ENCODE results near the gene UQCRC2. TPM values are rescaled to one million over a fixed set of nuclear protein-coding genes. Genes with fewer than 3 reads are reported as not detected.

The UQCRC2 gene
- polyA plus RNA-seq, 1 of the 3 experiments (the other 2 are of a cell fraction): 155 TPM

DNA sequence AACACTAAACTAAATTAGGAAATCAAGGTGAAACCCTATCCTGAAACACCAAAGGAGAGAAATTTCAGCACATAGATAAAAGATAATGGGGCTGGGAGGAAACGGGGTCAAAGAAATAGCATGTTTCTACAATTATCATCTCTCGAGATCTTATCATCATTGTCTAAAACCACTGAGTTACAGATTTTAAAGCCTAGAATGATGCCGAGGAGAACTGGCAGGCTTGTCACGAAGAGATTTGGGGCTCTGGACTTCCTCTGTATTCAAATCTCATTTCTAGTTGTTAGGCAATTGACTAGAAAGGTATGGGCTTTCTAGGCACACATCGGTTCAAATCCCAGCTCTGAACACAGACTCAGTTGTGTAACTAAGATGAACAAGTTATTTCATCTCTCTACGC lies 38.5 kb downstream of the UQCRC2 start:
- Histone ChIP-seq H3K4me2 (no peak overlapping the region), H4K20me1 (ENCODE audit: insufficient read depth) (no peaks in the 10 kb centered on the region), H3K27me3 (ENCODE audit: insufficient read depth) (no peaks in the 10 kb centered on the region), H3K9me3 (no peaks in the 10 kb centered on the region), H3K9ac (no peak overlapping the region), H3K36me3 (replicated peaks in 1 of 2; ENCODE audit: control insufficient read depth in 1 of 2, insufficient read depth in 2 of 2, low read length in 1 of 2) (no peaks in the 10 kb centered on the region), H2AFZ (ENCODE audit: low read depth) (no peak overlapping the region), H3F3A (replicated peaks; ENCODE audit: insufficient read depth) (no peaks in the 10 kb centered on the region), H3K27ac (ENCODE audit: low read depth in 2 of 2, low read length in 1 of 2) (no peak overlapping the region), H3K4me3 (ENCODE audit: low read depth in 2 of 2, low read length in 1 of 2) (no peak overlapping the region), H3K9me2 (no peaks in the 10 kb centered on the region), H3K79me2 (ENCODE audit: insufficient read depth) (no peaks in the 10 kb centered on the region), H3K4me1 (ENCODE audit: control insufficient read depth in 1 of 2, insufficient read depth in 2 of 2, low read depth in 1 of 2, low read length in 1 of 2) (peaks cover 0 to 4% of the 10 kb centered on the region in 2 experiments; a peak in 1 of 4 replicates)
- 68% methylated on average over 6 of the region's 6 CpGs for WGBS (ENCODE audit: low lambda C conversion rate)
- POLR2A ChIA-PET: no interaction called here
- DNase-seq: no peak
- TF ChIP-seq MEF2A (IDR thresholded peaks at IDR 0.05; ENCODE audit: borderline replicate concordance, low read depth) (no peak), JUND (IDR thresholded peaks at IDR 0.05) (no peak), SMC3 (IDR thresholded peaks at IDR 0.05; ENCODE audit: low read depth, low read length) (no peak)
- CTCF ChIA-PET: interaction anchor here (2.0 to 14.2 kb wide), 4 partner anchors 9 to 197 kb away, joined by 5 to 209 read pairs (median 12); partner anchors contain the start of gene PDZD9

DNA sequence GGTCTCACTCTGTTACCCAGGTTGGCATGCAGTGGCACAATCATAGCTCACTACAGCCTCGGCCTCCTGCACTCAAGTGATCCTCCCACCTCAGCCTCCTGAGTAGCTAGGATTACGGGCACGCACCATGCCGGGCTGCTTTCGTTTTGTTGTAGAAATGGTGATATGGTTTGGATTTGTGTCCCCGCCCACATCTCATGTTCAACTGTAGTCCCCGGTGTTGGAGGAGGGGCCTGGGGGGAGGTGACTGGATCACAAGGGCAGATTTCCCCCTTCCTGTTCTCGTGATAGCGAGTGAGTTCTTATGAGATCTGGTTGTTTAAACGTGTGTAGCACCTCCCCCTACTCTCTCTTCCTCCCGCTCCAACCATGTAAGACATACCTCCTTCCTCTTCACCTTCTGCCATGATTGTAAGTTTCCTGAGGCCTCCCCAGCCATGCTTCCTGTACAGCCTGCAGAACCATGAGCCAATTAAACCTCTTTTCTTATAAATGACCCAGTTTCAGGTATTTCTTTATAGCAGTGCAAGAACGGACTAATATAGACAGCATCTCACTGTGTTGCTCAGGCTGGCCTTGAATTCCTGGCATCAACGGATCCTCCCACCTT lies 41.8 kb downstream of the UQCRC2 start:
- no peaks in the 10 kb centered on the region for H3K9me3 ChIP-seq
- no peaks in the 10 kb centered on the region for H3K27me3 ChIP-seq (ENCODE audit: insufficient read depth)
- H3K9me2 ChIP-seq: no peaks in the 10 kb centered on the region
- no peak overlapping the region for H3K27ac ChIP-seq (ENCODE audit: low read depth in 2 of 2, low read length in 1 of 2)
- H2AFZ ChIP-seq (ENCODE audit: low read depth): no peak overlapping the region
- no peaks in the 10 kb centered on the region for H3K79me2 ChIP-seq (ENCODE audit: insufficient read depth)
- no peak for DNase-seq
- CTCF ChIA-PET: interaction anchor here (0.8 to 14.2 kb wide), 2 partner anchors 83 to 194 kb away, joined by 4 to 209 read pairs; no protein-coding TSS in a partner anchor
- H3K4me1 ChIP-seq (ENCODE audit: control insufficient read depth in 1 of 2, insufficient read depth in 2 of 2, low read depth in 1 of 2, low read length in 1 of 2): no peaks in the 10 kb centered on the region; a peak in 1 of 4 replicates
- H3K4me3 ChIP-seq (ENCODE audit: low read depth in 2 of 2, low read length in 1 of 2): no peak overlapping the region
- POLR2A ChIA-PET: no interaction called here
- no peak overlapping the region for H3K9ac ChIP-seq
- WGBS (ENCODE audit: low lambda C conversion rate): 87% methylated on average over 13 of the region's 13 CpGs
- no peak overlapping the region for H3K4me2 ChIP-seq
- TF ChIP-seq EP300 (IDR thresholded peaks at IDR 0.05; ENCODE audit: borderline replicate concordance in 1 of 2, low read depth in 1 of 2, low read length in 1 of 2) (no peak), FOSL2 (IDR thresholded peaks at IDR 0.05; ENCODE audit: borderline replicate concordance, low read depth) (no peak), TEAD4 (IDR thresholded peaks at IDR 0.05; ENCODE audit: borderline replicate concordance, insufficient read depth) (no peak), POLR2AphosphoS5 (IDR thresholded peaks at IDR 0.05; ENCODE audit: low read depth, low read length) (no peak), MEF2A (IDR thresholded peaks at IDR 0.05; ENCODE audit: borderline replicate concordance, low read depth) (no peak), FOXJ3 (CRISPR knock-in tag; IDR thresholded peaks at IDR 0.05) (no peak), TCF12 (IDR thresholded peaks at IDR 0.05) (no peak)
- TF ChIP-seq, protein P1, sequence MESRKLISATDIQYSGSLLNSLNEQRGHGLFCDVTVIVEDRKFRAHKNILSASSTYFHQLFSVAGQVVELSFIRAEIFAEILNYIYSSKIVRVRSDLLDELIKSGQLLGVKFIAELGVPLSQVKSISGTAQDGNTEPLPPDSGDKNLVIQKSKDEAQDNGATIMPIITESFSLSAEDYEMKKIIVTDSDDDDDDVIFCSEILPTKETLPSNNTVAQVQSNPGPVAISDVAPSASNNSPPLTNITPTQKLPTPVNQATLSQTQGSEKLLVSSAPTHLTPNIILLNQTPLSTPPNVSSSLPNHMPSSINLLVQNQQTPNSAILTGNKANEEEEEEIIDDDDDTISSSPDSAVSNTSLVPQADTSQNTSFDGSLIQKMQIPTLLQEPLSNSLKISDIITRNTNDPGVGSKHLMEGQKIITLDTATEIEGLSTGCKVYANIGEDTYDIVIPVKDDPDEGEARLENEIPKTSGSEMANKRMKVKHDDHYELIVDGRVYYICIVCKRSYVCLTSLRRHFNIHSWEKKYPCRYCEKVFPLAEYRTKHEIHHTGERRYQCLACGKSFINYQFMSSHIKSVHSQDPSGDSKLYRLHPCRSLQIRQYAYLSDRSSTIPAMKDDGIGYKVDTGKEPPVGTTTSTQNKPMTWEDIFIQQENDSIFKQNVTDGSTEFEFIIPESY (IDR thresholded peaks at IDR 0.05; ENCODE audit: borderline replicate concordance, low read depth): no peak
- TF ChIP-seq, protein P2, sequence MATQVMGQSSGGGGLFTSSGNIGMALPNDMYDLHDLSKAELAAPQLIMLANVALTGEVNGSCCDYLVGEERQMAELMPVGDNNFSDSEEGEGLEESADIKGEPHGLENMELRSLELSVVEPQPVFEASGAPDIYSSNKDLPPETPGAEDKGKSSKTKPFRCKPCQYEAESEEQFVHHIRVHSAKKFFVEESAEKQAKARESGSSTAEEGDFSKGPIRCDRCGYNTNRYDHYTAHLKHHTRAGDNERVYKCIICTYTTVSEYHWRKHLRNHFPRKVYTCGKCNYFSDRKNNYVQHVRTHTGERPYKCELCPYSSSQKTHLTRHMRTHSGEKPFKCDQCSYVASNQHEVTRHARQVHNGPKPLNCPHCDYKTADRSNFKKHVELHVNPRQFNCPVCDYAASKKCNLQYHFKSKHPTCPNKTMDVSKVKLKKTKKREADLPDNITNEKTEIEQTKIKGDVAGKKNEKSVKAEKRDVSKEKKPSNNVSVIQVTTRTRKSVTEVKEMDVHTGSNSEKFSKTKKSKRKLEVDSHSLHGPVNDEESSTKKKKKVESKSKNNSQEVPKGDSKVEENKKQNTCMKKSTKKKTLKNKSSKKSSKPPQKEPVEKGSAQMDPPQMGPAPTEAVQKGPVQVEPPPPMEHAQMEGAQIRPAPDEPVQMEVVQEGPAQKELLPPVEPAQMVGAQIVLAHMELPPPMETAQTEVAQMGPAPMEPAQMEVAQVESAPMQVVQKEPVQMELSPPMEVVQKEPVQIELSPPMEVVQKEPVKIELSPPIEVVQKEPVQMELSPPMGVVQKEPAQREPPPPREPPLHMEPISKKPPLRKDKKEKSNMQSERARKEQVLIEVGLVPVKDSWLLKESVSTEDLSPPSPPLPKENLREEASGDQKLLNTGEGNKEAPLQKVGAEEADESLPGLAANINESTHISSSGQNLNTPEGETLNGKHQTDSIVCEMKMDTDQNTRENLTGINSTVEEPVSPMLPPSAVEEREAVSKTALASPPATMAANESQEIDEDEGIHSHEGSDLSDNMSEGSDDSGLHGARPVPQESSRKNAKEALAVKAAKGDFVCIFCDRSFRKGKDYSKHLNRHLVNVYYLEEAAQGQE (IDR thresholded peaks at IDR 0.05; ENCODE audit: low read depth, low read length): no peak
- no peaks in the 10 kb centered on the region for H4K20me1 ChIP-seq (ENCODE audit: insufficient read depth)
- H3K36me3 ChIP-seq (replicated peaks in 1 of 2; ENCODE audit: control insufficient read depth in 1 of 2, insufficient read depth in 2 of 2, low read length in 1 of 2): no peaks in the 10 kb centered on the region
- no peaks in the 10 kb centered on the region for H3F3A ChIP-seq (replicated peaks; ENCODE audit: insufficient read depth)
